HepG2 (cell line): ENCODE data around the gene USE1. TPM values are rescaled to one million over a fixed set of nuclear protein-coding genes. Genes with fewer than 3 reads are reported as not detected.

Experiments used
- ELF1 ChIP-seq: sonication (generic); formaldehyde crosslinking; IDR thresholded peaks from 2 replicates; pipeline ENCODE4 v1.4.0; 2020; ENCODE audit warnings: missing genetic modification reagents
- EZH2 ChIP-seq: conservative IDR thresholded peaks from 2 replicates; pipeline ENCODE4 v1.6.1; 2012; ENCODE audit warnings: mild to moderate bottlenecking, low read depth, low read length, moderate library complexity
- FOXA1 ChIP-seq, 2 experiments: fragments of 450-650 bp in 1 of 2; sonication (generic) in 1 of 2; formaldehyde crosslinking in 1 of 2; IDR thresholded peaks; 2 replicates each; pipeline versions ENCODE4 v1.4.0 to v1.6.1; 2016 to 2020; ENCODE audit warnings: missing genetic modification reagents in 1 of 2
- GABPB1 ChIP-seq: IDR thresholded peaks from 2 replicates; pipeline ENCODE4 v1.6.1; 2016; ENCODE audit warnings: mild to moderate bottlenecking, missing genetic modification reagents, moderate library complexity, missing compliant biosample characterization
- GLI4 ChIP-seq: sonication (generic); formaldehyde crosslinking; IDR thresholded peaks from 2 replicates; pipeline ENCODE4 v1.5.1; 2020; ENCODE audit warnings: missing genetic modification reagents, mild to moderate bottlenecking, moderate library complexity, borderline replicate concordance
- HNF4G ChIP-seq, 2 experiments: sonication (generic) in 1 of 2; formaldehyde crosslinking in 1 of 2; IDR thresholded peaks; 2 replicates each; pipeline versions ENCODE4 v1.4.0 to v1.6.1; 2011 to 2020; ENCODE audit warnings: borderline replicate concordance in 2 of 2, low read depth in 2 of 2, mild to moderate bottlenecking in 2 of 2, low read length in 1 of 2, missing genetic modification reagents in 1 of 2, moderate library complexity in 1 of 2
- ISX ChIP-seq: sonication (generic); formaldehyde crosslinking; conservative IDR thresholded peaks from 2 replicates; pipeline ENCODE4 v1.5.0; 2020; ENCODE audit warnings: missing genetic modification reagents
- JDP2 ChIP-seq: sonication (generic); formaldehyde crosslinking; IDR thresholded peaks from 2 replicates; pipeline ENCODE4 v1.8.1; 2022; ENCODE audit warnings: missing genetic modification reagents, borderline replicate concordance
- MXI1 ChIP-seq: IDR thresholded peaks from 3 replicates; pipeline ENCODE4 v1.6.1; 2012; ENCODE audit warnings: low read depth, low read length, inconsistent platforms, borderline replicate concordance
- NCOR1 ChIP-seq: fragments of 200-600 bp; sonication (generic); IDR thresholded peaks from 2 replicates; pipeline ENCODE4 v1.7.0; 2017; ENCODE audit warnings: antibody characterized with exemption, low read length, borderline replicate concordance
- RCOR2 ChIP-seq: IDR thresholded peaks from 2 replicates; pipeline ENCODE4 v1.6.1; 2016; ENCODE audit warnings: missing biosample characterization, missing genetic modification reagents
- SALL1 ChIP-seq: sonication (generic); formaldehyde crosslinking; IDR thresholded peaks from 2 replicates; pipeline ENCODE4 v1.8.0; 2022; ENCODE audit warnings: mild to moderate bottlenecking, missing genetic modification reagents
- SIN3B ChIP-seq: fragments of 150-350 bp; IDR thresholded peaks from 2 replicates; pipeline ENCODE4 v1.6.1; 2014; ENCODE audit warnings: low read length
- SNAPC2 ChIP-seq: sonication (generic); formaldehyde crosslinking; IDR thresholded peaks from 2 replicates; pipeline ENCODE4 v1.8.1; 2022; ENCODE audit warnings: mild to moderate bottlenecking, missing genetic modification reagents
- TCF7L2 ChIP-seq: IDR thresholded peaks from 2 replicates; pipeline ENCODE4 v1.6.1; 2011; ENCODE audit warnings: mild to moderate bottlenecking, low read depth, low read length, moderate library complexity
- ZFP41 ChIP-seq: sonication (generic); formaldehyde crosslinking; IDR thresholded peaks from 2 replicates; pipeline ENCODE4 v1.4.0; 2020; ENCODE audit warnings: mild to moderate bottlenecking, missing genetic modification reagents, borderline replicate concordance
- ZFYVE20 ChIP-seq: sonication (generic); formaldehyde crosslinking; IDR thresholded peaks from 2 replicates; pipeline ENCODE4 v1.8.0; 2023; ENCODE audit warnings: low read depth, mild to moderate bottlenecking, moderate library complexity, missing genetic modification reagents, borderline replicate concordance
- ZNF33B ChIP-seq: sonication (generic); formaldehyde crosslinking; IDR thresholded peaks from 2 replicates; pipeline ENCODE4 v1.5.1; 2020; ENCODE audit warnings: mild to moderate bottlenecking, missing genetic modification reagents
- ZNF34 ChIP-seq: sonication (generic); formaldehyde crosslinking; IDR thresholded peaks from 2 replicates; pipeline ENCODE4 v1.4.0; 2020; ENCODE audit warnings: mild to moderate bottlenecking, missing genetic modification reagents, borderline replicate concordance
- ZNF552 ChIP-seq: sonication (generic); formaldehyde crosslinking; IDR thresholded peaks from 2 replicates; pipeline ENCODE4 v1.9.0; 2022; ENCODE audit warnings: missing genetic modification reagents, mild to moderate bottlenecking, borderline replicate concordance
- ZNF792 ChIP-seq: IDR thresholded peaks from 2 replicates; pipeline ENCODE4 v1.6.1; 2016
- polyA plus RNA-seq, 8 experiments: library from polyadenylated mRNA; depleted of rRNA in 3 of 8; stranded (reverse) in 7 of 8; unstranded in 1 of 8; fragments of >200 nt; fragmentation: Illumina TruSeq in 4 of 8; extraction: Trizol in 4 of 8; gene quantifications; 2 replicates each; pipeline versions ENCODE4 v1.2.1 to v1.2.3, GENCODE V29; 2011 to 2016; ENCODE audit warnings: low read depth in 4 of 8, missing spikeins in 1 of 8, mixed read lengths in 1 of 8; ENCODE audit not compliant: insufficient read depth in 1 of 8
- total RNA-seq, 5 experiments: library from RNA; depleted of rRNA; stranded (reverse); fragments of >200 nt; fragmentation: Illumina TruSeq; extraction: Trizol; gene quantifications; 2 replicates each; pipeline ENCODE4 v1.2.3, GENCODE V29; 2016; ENCODE audit warnings: low read depth in 1 of 5
- TF ChIP-seq, protein P1 (sequence below): sonication (generic); formaldehyde crosslinking; IDR thresholded peaks from 2 replicates; pipeline ENCODE4 v1.5.1; 2020; ENCODE audit warnings: missing genetic modification reagents, mild to moderate bottlenecking, borderline replicate concordance
- TF ChIP-seq, protein P2 (sequence below): sonication (generic); formaldehyde crosslinking; IDR thresholded peaks from 2 replicates; pipeline ENCODE4 v1.8.0; 2022; ENCODE audit warnings: mild to moderate bottlenecking, missing genetic modification reagents; ENCODE audit not compliant: insufficient replicate concordance
- TF ChIP-seq, protein P3 (sequence below): sonication (generic); formaldehyde crosslinking; IDR thresholded peaks from 2 replicates; pipeline ENCODE4 v1.4.0; 2020; ENCODE audit warnings: missing genetic modification reagents; ENCODE audit errors: not compliant biosample characterization

Gene USE1
- total and polyA plus RNA-seq, 2 of the 13 experiments (the other 11 are each of a cell fraction or from before 2014, with no cell fraction given): 9.9 to 17.6 TPM

- TF ChIP-seq GABPB1 (CRISPR knock-in tag) (peak; percentile 25; the same call in 1 of the 2 replicates), JDP2 (no peak), HNF4G (IDR thresholded peaks at IDR 0.05; ENCODE audit: borderline replicate concordance, low read depth, low read length) (peak; percentile 28; the same call in 1 of the 2 replicates), HNF4G (CRISPR knock-in tag; IDR thresholded peaks at IDR 0.05; ENCODE audit: borderline replicate concordance, low read depth) (no peak), ZFP41 (CRISPR knock-in tag) (no peak), ISX (CRISPR knock-in tag) (no peak), ZNF552 (CRISPR knock-in tag) (no peak), RCOR2 (CRISPR knock-in tag) (peak; percentile 79), SIN3B (no peak), ZNF792 (CRISPR knock-in tag) (no peak), TCF7L2 (no peak), EZH2 (no peak), ELF1 (CRISPR knock-in tag) (no peak), NCOR1 (peak; percentile 59; the same call in 1 of the 2 replicates), FOXA1 (IDR thresholded peaks at IDR 0.05) (no peak), FOXA1 (CRISPR knock-in tag; IDR thresholded peaks at IDR 0.05) (peak; percentile 63), GLI4 (CRISPR knock-in tag) (no peak), ZFYVE20 (no peak), ZNF34 (CRISPR knock-in tag) (no peak), SNAPC2 (CRISPR knock-in tag) (no peak), ZNF33B (CRISPR knock-in tag) (no peak), SALL1 (no peak), MXI1 (no peak)
- TF ChIP-seq, protein P1, sequence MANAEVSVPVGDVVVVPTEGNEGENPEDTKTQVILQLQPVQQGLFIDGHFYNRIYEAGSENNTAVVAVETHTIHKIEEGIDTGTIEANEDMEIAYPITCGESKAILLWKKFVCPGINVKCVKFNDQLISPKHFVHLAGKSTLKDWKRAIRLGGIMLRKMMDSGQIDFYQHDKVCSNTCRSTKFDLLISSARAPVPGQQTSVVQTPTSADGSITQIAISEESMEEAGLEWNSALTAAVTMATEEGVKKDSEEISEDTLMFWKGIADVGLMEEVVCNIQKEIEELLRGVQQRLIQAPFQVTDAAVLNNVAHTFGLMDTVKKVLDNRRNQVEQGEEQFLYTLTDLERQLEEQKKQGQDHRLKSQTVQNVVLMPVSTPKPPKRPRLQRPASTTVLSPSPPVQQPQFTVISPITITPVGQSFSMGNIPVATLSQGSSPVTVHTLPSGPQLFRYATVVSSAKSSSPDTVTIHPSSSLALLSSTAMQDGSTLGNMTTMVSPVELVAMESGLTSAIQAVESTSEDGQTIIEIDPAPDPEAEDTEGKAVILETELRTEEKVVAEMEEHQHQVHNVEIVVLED (CRISPR knock-in tag): peak; percentile 12; the same call in 1 of the 2 replicates
- TF ChIP-seq, protein P2, sequence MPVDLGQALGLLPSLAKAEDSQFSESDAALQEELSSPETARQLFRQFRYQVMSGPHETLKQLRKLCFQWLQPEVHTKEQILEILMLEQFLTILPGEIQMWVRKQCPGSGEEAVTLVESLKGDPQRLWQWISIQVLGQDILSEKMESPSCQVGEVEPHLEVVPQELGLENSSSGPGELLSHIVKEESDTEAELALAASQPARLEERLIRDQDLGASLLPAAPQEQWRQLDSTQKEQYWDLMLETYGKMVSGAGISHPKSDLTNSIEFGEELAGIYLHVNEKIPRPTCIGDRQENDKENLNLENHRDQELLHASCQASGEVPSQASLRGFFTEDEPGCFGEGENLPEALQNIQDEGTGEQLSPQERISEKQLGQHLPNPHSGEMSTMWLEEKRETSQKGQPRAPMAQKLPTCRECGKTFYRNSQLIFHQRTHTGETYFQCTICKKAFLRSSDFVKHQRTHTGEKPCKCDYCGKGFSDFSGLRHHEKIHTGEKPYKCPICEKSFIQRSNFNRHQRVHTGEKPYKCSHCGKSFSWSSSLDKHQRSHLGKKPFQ (CRISPR knock-in tag): no peak
- TF ChIP-seq, protein P3, sequence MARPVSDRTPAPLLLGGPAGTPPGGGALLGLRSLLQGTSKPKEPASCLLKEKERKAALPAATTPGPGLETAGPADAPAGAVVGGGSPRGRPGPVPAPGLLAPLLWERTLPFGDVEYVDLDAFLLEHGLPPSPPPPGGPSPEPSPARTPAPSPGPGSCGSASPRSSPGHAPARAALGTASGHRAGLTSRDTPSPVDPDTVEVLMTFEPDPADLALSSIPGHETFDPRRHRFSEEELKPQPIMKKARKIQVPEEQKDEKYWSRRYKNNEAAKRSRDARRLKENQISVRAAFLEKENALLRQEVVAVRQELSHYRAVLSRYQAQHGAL (CRISPR knock-in tag): no peak
Observed at GRCh38 chr19:17246681-17247425, 31.7 kb downstream of the USE1 start (continued).
